ENCODE measurements around the gene MBD3L2B. TPM values are rescaled to one million over a fixed set of nuclear protein-coding genes. Genes with fewer than 3 reads are reported as not detected.

MBD3L2B gene
- total RNA-seq, 1 donor from 2014 or later, result not detected

Other genes starting within 250 kb of the MBD3L2B start
- 16.4 TPM for gene VAV1, start 248.7 kb downstream of the MBD3L2B start, total RNA-seq
- 2.4 TPM for gene ADGRE1, start 133.9 kb downstream of the MBD3L2B start, total RNA-seq
- not detected for gene MBD3L5, start 9.1 kb upstream of the MBD3L2B start, total RNA-seq
- not detected for gene MBD3L4, start 18.7 kb upstream of the MBD3L2B start, total RNA-seq
- not detected for gene MBD3L2, start 27.9 kb upstream of the MBD3L2B start, total RNA-seq
- not detected for gene MBD3L3, start 37.2 kb upstream of the MBD3L2B start, total RNA-seq
- gene ZNF557, start 48.3 kb upstream of the MBD3L2B start, total RNA-seq, result 6.2 TPM

Measured in mesenteric fat pad (tissue), 1 donor.